Dedifferentiated amniotic fluid mesenchymal stem cell (primary cell): ENCODE measurements around the gene PCDHA10.
"Not testable (repeated sequence)": the region's sequence is repeated elsewhere in the genome, so short reads cannot be mapped to it uniquely, and the experiment has no call there.

Experiments
- DNase-seq: peaks from one replicate; pipeline ENCODE4 v3.0.0-alpha.2; 2016; ENCODE audit errors: extremely low spot score

PCDHA10 gene

GRCh38 chr5:140842798-140843733 lies 12.6 kb upstream of the PCDHA10 start:
- DNase-seq: no peak

DNA sequence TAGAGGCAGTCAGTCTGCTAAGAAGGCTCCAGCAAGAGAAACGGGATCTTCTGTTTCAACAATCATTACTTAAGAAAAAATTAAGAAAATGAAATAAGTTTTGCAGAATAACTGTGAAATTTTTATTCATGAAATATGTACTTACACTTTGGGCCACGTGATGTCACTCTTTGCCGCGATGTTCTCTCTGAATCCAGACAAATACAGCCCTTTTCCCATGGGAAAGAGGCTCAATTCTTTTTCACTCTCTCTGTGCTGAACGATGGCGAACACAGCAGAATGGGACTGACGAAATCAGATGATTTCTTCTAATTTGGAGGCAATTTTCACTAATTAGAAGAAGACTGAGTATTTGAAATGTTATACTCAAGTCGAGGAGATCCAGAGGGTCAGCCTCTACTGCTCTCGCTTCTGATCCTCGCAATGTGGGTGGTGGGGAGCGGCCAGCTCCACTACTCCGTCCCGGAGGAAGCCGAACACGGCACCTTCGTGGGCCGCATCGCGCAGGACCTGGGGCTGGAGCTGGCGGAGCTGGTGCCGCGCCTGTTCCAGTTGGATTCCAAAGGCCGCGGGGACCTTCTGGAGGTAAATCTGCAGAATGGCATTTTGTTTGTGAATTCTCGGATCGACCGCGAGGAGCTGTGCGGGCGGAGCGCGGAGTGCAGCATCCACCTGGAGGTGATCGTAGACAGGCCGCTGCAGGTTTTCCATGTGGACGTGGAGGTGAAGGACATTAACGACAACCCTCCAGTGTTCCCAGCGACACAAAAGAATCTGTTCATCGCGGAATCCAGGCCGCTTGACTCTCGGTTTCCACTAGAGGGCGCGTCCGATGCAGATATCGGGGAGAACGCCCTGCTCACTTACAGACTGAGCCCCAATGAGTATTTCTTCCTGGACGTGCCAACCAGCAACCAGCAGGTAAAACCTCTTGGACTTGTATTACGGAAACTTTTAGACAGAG lies 7.3 kb upstream of the PCDHA10 start, which contains the start of gene PCDHA9:
TSS of gene PCDHA9 (plus strand) at position 244 of the 964 bp plus-strand sequence. CDS start at position 358, 114 bp downstream.
- DNase-seq: not testable (repeated sequence)

DNA sequence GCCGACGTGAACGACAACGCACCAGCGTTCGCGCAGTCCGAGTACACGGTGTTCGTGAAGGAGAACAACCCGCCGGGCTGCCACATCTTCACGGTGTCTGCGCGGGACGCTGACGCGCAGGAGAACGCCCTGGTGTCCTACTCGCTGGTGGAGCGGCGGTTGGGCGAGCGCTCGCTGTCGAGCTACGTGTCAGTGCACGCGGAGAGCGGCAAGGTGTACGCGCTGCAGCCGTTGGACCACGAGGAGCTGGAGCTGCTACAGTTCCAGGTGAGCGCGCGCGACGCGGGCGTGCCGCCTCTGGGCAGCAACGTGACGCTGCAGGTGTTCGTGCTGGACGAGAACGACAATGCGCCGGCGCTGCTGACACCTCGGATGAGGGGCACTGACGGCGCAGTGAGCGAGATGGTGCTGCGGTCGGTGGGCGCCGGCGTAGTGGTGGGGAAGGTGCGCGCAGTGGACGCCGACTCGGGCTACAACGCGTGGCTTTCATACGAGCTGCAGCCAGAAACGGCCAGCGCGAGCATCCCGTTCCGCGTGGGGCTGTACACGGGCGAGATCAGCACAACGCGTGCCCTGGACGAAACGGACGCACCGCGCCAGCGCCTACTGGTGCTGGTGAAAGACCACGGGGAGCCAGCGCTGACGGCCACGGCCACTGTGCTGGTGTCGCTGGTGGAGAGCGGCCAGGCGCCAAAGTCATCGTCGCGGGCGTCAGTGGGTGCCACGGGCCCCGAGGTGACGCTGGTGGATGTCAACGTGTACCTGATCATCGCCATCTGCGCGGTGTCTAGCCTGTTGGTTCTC lies 5.7 kb upstream of the PCDHA10 start:
- not testable (repeated sequence) for DNase-seq

DNA sequence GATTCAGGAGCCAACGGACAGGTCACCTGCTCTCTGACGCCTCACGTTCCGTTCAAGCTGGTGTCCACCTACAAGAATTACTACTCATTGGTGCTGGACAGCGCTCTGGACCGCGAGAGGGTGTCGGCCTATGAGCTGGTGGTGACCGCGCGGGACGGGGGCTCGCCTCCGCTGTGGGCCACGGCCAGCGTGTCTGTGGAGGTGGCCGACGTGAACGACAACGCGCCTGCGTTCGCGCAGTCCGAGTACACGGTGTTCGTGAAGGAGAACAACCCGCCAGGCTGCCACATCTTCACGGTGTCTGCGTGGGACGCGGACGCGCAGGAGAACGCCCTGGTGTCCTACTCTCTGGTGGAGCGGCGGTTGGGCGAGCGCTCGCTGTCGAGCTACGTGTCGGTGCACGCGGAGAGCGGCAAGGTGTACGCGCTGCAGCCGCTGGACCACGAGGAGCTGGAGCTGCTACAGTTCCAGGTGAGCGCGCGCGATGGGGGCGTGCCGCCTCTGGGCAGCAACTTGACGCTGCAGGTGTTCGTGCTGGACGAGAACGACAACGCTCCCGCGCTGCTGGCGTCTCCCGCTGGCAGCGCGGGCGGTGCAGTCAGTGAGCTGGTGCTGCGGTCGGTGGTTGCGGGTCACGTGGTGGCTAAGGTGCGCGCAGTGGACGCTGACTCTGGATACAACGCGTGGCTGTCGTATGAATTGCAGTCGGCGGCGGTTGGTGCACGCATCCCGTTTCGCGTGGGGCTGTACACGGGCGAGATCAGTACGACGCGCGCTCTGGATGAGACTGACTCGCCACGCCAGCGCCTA lies 1.7 kb downstream of the PCDHA10 start:
- DNase-seq: no peak

GRCh38 chr5:140857987-140858240 lies 2.2 kb downstream of the PCDHA10 start:
- no peak for DNase-seq

DNA sequence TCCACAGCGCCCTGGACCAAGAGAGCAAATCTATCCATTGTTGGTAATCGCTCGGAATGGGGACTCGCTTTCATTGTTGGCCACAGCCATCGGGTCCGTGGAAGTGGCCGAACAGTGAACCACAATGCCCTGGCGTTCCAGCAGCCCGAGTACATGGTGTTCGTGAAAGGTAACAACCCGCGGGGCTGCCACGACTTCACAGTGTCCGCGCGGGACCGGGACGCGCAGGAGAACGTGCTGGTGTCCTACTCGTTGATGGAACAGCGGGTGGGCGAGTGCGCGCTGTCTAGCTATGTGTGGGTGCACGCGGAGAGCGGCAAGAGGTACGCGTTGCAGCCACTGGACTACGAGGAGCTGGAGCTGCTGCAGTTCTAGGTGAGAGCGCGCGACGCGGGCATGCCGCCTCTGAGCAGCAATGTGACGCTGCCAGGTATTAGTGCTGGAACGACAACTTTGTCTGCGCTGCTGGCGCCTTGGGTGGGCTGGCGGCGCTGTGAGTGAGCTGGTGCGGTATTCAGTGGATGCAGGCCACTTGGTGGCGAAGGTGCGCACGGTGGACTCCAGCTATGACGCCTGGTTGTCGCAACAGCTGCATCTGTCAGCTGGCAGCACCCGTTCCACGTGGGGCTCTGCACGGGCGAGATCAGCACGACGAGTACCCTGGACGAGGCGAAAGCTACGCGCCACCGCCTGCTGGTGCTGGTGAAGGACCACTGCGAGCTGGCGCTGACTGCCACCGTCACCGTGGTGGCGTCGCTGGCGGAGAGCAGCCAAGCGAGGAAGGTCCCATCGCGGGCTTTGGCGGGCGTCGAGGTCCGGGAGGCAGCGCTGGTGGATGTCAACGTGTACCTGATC lies 7.0 kb downstream of the PCDHA10 start:
- no peak for DNase-seq

- no peak for DNase-seq
Observed at GRCh38 chr5:140868721-140869554, 13.2 kb downstream of the PCDHA10 start, which contains the start of gene PCDHA11. TSS of gene PCDHA11 (plus strand) at chr5:140868957. CDS start at chr5:140869104, 147 bp downstream.

- DNase-seq: no peak
Observed at GRCh38 chr5:140869555-140869886, 13.8 kb downstream of the PCDHA10 start.

DNA sequence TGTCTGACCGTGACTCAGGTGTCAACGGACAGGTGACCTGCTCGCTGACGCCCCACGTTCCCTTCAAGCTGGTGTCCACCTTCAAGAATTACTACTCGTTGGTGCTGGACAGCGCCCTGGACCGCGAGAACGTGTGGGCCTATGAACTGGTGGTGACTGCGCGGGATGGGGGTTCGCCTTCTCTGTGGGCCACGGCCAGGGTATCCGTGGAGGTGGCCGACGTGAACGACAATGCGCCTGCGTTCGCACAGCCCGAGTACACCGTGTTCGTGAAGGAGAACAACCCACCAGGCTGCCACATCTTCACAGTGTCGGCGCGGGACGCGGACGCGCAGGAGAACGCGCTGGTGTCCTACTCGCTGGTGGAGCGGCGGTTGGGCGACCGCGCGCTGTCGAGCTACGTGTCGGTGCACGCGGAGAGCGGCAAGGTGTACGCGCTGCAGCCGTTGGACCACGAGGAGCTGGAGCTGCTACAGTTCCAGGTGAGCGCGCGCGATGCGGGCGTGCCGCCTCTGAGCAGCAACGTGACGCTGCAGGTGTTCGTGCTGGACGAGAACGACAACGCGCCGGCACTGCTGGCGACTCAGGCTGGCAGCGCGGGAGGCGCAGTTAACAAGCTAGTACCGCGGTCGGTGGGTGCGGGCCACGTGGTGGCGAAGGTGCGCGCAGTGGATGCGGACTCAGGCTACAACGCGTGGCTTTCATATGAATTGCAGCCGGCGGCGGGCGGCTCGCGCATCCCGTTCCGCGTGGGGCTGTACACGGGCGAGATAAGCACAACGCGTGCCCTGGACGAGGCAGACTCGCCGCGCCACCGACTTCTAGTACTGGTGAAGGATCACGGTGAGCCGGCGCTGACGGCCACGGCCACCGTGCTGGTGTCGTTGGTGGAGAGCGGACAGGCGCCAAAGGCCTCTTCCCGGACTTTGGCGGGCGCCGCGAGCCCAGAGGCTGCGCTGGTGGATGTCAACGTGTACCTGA lies 14.8 kb downstream of the PCDHA10 start:
- no peak for DNase-seq

DNA sequence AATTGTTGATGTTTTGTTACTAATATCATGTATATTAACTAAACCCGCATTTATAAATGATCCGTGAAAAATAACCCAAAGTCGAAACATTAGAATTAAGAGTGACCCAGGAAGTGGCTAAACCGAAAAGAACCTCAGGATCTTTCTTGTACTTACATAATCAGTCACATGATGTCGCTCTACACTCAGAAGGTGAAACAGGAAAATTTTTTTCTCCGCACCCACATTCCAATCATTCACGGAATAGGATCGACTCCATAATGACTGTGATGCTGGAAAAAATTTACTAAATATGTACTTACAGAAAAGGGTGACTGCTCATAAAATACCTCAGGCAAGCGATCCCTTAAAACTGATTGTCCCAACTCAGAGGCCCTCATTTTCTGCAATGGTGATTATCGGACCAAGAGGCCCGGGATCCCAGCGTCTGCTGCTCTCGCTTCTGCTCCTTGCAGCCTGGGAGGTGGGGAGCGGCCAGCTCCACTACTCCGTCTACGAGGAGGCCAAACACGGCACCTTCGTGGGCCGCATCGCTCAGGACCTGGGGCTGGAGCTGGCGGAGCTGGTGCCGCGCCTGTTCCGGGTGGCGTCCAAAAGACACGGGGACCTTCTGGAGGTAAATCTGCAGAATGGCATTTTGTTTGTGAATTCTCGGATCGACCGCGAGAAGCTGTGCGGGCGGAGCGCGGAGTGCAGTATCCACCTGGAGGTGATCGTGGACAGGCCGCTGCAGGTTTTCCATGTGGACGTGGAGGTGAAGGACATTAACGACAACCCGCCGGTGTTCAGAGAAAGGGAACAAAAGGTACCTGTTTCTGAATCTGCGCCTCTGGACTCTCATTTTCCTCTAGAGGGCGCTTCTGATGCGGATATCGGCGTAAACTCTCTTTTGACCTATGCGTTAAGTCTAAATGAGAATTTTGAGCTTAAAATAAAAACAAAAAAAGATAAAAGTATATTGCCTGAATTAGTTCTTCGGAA lies 19.7 kb downstream of the PCDHA10 start, which contains the start of gene PCDHA12:
TSS of gene PCDHA12 (plus strand) at position 224 of the 981 bp plus-strand sequence. CDS start at position 389, 165 bp downstream.
- DNase-seq: no peak

DNA sequence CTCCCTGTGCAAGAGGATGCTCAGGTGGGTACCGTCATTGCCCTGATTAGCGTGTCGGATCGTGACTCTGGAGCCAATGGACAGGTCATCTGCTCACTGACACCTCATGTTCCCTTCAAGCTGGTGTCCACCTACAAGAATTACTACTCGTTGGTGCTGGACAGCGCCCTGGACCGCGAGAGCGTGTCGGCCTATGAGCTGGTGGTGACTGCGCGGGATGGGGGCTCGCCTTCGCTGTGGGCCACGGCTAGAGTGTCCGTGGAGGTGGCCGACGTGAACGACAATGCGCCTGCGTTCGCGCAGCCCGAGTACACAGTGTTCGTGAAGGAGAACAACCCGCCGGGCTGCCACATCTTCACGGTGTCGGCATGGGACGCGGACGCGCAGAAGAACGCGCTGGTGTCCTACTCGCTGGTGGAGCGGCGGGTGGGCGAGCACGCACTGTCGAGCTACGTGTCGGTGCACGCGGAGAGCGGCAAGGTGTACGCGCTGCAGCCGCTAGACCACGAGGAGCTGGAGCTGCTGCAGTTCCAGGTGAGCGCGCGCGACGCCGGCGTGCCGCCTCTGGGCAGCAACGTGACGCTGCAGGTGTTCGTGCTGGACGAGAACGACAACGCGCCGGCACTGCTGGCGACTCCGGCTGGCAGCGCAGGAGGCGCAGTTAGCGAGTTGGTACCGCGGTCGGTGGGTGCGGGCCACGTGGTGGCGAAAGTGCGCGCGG lies 21.0 kb downstream of the PCDHA10 start:
- not testable (repeated sequence) for DNase-seq

- DNase-seq: no peak
Observed at GRCh38 chr5:140877262-140877581, 21.5 kb downstream of the PCDHA10 start.

DNA sequence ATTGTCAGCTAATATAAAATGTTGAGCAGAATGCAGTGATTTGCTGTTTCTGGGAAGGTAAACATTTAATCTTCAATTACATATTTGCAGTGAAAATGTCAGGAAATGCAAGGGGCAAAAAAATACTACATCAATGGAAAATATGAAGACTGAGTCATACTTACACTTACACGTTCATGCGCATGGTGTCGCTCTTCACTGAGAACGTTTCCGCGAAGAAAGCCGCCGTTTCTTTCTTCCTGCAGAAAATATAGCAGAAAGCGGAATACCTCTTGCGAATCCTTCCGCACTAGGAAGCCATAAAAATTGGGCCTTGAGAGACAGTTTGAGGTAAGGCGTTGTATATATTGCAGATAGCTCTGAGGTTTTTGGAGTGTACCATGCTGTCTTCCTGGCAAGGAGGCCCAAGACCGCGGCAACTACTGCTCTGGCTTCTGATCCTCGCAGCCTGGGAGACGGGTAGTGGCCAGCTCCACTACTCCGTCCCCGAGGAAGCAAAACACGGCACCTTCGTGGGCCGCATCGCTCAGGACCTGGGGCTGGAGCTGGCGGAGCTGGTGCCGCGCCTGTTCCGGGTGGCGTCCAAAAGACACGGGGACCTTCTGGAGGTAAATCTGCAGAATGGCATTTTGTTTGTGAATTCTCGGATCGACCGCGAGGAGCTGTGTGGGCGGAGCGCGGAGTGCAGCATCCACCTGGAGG lies 26.3 kb downstream of the PCDHA10 start, which contains the start of gene PCDHA13:
TSS of gene PCDHA13 (plus strand) at position 236 of the 702 bp plus-strand sequence. CDS start at position 381, 145 bp downstream.
- no peak for DNase-seq

DNA sequence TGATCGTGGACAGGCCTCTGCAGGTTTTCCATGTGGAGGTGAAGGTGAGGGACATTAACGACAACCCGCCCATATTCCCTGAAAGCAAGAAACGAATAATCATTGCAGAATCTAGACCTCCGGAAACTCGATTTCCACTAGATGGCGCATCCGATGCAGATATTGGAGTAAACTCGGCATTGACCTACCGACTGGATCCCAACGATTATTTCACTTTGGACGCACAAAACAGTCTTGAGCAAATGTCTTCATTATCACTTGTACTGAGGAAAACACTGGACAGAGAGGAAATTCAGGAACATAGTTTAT lies 26.8 kb downstream of the PCDHA10 start:
- DNase-seq: no peak

- DNase-seq: no peak
Observed at GRCh38 chr5:140883373-140883772, 27.7 kb downstream of the PCDHA10 start.
